RWPE2 (cell line): ENCODE results near the gene KCNJ4.

ENCODE experiments used
- ATAC-seq: fragments of 200-7000 bp; cut with Tn5 transposase; 3 replicates; pipeline ENCODE4 v1.9.1; 2021; ENCODE audit warnings: low read depth
- DNase-seq: peaks from one replicate; pipeline ENCODE4 v3.0.0-alpha.2; 2020; ENCODE audit warnings: low spot score
- H3K27ac ChIP-seq: fragments of 450-650 bp; 2 replicates; pipeline ENCODE4 v1.5.1; 2017; ENCODE audit warnings: mild to moderate bottlenecking; ENCODE audit not compliant: poor library complexity, severe bottlenecking
- H3K27me3 ChIP-seq: fragments of 250-450 bp; sonication (Bioruptor Pico); 2 replicates; pipeline ENCODE4 v1.5.1; 2021; ENCODE audit warnings: mild to moderate bottlenecking, moderate library complexity; ENCODE audit not compliant: insufficient read depth, poor library complexity, severe bottlenecking
- H3K36me3 ChIP-seq: fragments of 250-450 bp; sonication (Bioruptor Pico); 2 replicates; pipeline ENCODE4 v1.5.1; 2020; ENCODE audit warnings: low read depth, mild to moderate bottlenecking, moderate library complexity
- H3K4me1 ChIP-seq: fragments of 250-450 bp; sonication (Bioruptor Pico); 2 replicates; pipeline ENCODE4 v1.5.1; 2021; ENCODE audit warnings: mild to moderate bottlenecking, moderate library complexity; ENCODE audit not compliant: insufficient read depth, poor library complexity, severe bottlenecking
- H3K4me3 ChIP-seq: fragments of 250-450 bp; sonication (Bioruptor Pico); 2 replicates; pipeline ENCODE4 v1.5.1; 2021; ENCODE audit warnings: mild to moderate bottlenecking, moderate library complexity; ENCODE audit not compliant: severe bottlenecking
- H3K9me3 ChIP-seq: fragments of 250-450 bp; sonication (Bioruptor Pico); 2 replicates; pipeline ENCODE4 v1.5.1; 2021; ENCODE audit warnings: mild to moderate bottlenecking, moderate library complexity; ENCODE audit not compliant: severe bottlenecking
- TF ChIP-seq, protein P1 (sequence below): fragments of 450-650 bp; IDR thresholded peaks from one replicate; pipeline ENCODE4 v1.5.1; 2017; ENCODE audit warnings: mild to moderate bottlenecking, moderate library complexity; ENCODE audit not compliant: poor library complexity, severe bottlenecking

Gene KCNJ4

DNA sequence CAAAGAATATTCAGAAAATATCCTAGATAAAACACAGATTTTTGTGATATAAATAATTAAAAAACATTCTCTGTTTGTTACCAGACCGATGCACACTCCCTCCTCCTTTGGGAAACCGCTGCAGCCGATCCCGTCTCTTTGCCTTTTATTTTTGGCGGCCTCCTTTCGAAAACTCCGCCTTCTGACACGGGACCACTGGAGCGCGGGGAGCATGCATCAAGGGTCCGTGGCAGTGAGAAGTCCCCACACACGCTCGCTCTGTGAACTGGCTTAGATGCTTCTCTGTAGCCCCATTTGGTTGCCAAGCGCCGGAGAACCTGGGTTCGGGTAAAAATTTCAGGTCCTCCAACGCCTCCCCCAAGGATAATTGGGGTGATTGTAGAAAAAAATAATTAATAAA lies 34.1 kb upstream of the KCNJ4 start:
- Histone ChIP-seq H3K4me3 (no peak overlapping the region), H3K9me3 (no peaks in the 10 kb centered on the region), H3K27ac (no peak overlapping the region), H3K36me3 (peaks cover 96% of the 10 kb centered on the region), H3K4me1 (no peaks in the 10 kb centered on the region), H3K27me3 (no peaks in the 10 kb centered on the region)
- TF ChIP-seq, protein P1, sequence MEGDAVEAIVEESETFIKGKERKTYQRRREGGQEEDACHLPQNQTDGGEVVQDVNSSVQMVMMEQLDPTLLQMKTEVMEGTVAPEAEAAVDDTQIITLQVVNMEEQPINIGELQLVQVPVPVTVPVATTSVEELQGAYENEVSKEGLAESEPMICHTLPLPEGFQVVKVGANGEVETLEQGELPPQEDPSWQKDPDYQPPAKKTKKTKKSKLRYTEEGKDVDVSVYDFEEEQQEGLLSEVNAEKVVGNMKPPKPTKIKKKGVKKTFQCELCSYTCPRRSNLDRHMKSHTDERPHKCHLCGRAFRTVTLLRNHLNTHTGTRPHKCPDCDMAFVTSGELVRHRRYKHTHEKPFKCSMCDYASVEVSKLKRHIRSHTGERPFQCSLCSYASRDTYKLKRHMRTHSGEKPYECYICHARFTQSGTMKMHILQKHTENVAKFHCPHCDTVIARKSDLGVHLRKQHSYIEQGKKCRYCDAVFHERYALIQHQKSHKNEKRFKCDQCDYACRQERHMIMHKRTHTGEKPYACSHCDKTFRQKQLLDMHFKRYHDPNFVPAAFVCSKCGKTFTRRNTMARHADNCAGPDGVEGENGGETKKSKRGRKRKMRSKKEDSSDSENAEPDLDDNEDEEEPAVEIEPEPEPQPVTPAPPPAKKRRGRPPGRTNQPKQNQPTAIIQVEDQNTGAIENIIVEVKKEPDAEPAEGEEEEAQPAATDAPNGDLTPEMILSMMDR = no peak
- DNase-seq (no peak), ATAC-seq (no peak)

GRCh38 chr22:38487946-38488345 lies 32.9 kb upstream of the KCNJ4 start:
- DNase-seq (no peak), ATAC-seq (no peak)
- H3K9me3 ChIP-seq = no peaks in the 10 kb centered on the region
- no peak overlapping the region for H3K4me3 ChIP-seq
- H3K27ac ChIP-seq = no peak overlapping the region
- H3K4me1 ChIP-seq = no peaks in the 10 kb centered on the region
- no peaks in the 10 kb centered on the region for H3K27me3 ChIP-seq
- H3K36me3 ChIP-seq = peaks cover 96% of the 10 kb centered on the region
- TF ChIP-seq, protein P1 = no peak

GRCh38 chr22:38485783-38486182 lies 30.8 kb upstream of the KCNJ4 start:
- TF ChIP-seq, protein P1 = no peak
- DNase-seq (no peak), ATAC-seq (no peak)
- H3K27me3 ChIP-seq = no peaks in the 10 kb centered on the region
- no peak overlapping the region for H3K4me3 ChIP-seq
- H3K9me3 ChIP-seq = no peaks in the 10 kb centered on the region
- H3K27ac ChIP-seq = no peak overlapping the region
- peaks cover 96% of the 10 kb centered on the region for H3K36me3 ChIP-seq
- H3K4me1 ChIP-seq = no peaks in the 10 kb centered on the region

DNA sequence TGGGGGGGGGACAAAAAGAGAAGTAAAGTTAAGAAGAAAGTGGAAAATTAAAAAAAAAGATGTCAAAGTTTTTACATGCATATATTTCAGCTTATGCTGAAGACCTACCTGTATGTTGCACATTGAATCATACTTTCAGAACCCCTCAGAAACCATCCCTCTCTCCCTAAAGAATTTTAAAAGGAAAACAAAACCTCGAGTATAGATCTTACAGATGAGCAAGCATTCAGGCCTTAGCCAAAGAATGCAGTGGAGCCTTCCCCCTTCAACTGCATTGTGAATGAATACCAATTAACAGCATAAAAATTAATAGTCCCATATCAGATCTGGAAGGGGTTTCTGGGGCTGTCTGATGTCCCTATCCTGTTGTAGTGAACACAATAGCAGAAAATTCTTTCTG lies 29.2 kb upstream of the KCNJ4 start:
- DNase-seq (no peak), ATAC-seq (no peak)
- Histone ChIP-seq H3K27ac (no peak overlapping the region), H3K36me3 (peaks cover 96% of the 10 kb centered on the region), H3K4me3 (no peak overlapping the region), H3K27me3 (no peaks in the 10 kb centered on the region), H3K4me1 (no peaks in the 10 kb centered on the region), H3K9me3 (no peaks in the 10 kb centered on the region)
- TF ChIP-seq, protein P1 = no peak

DNA sequence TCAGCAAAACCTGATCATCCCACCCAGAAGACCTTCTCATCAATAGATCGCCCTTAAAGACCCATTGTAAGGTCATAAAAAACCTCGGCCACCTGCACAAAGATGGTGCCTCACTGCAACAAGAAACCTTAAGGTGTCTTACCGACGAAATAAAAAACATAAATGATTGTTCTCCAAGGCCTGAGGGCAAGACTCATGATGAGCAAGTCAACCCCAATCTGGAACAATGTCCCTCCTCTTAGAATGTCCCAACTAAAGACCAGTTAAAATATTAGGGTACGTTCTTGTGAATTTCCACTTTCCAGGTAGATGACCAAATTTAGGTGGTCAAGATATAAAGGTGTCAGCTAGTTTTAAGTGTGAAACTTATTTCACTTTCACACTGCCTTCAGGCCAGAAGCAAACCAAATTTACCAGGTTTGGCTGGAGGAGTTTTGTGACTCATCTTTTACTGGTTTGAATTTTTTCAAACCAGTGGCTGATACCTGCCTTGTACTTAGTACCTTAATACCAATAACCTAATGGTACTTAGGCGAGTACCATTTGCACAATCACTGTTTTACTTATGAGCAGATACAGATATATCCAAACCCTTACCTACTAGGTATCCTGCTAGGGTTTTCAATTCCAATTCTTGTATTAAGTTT lies 27.8 kb upstream of the KCNJ4 start:
- Histone ChIP-seq H3K27me3 (no peaks in the 10 kb centered on the region), H3K4me1 (no peaks in the 10 kb centered on the region), H3K9me3 (no peaks in the 10 kb centered on the region), H3K36me3 (peaks cover 88% of the 10 kb centered on the region), H3K27ac (no peak overlapping the region), H3K4me3 (no peak overlapping the region)
- DNase-seq (no peak), ATAC-seq (no peak)
- TF ChIP-seq, protein P1 = no peak
